NCI-H460 (cell line): ENCODE data around the gene DISC1. TPM values are rescaled to one million over a fixed set of nuclear protein-coding genes. Genes with fewer than 3 reads are reported as not detected.
A peak's percentile ranks its signal among the peaks of the same experiment; 100 is the strongest.
"Not testable (repeated sequence)": the region's sequence is repeated elsewhere in the genome, so short reads cannot be mapped to it uniquely, and the experiment has no call there.

ENCODE experiments used
- DNase-seq: peaks from one replicate; pipeline ENCODE4 v3.0.0-alpha.2; 2016; ENCODE audit warnings: low read depth; ENCODE audit errors: extremely low read depth
- total RNA-seq: library from RNA; depleted of rRNA; stranded (reverse); fragments of >200 nt; shearing (Covaris generic); gene quantifications from 2 replicates; pipeline ENCODE4 v1.2.3, GENCODE V29; 2014

Gene DISC1
- total RNA-seq, 1 experiment from 2014 or later = 1.3 TPM

- no peak for DNase-seq
Observed at GRCh38 chr1:231666937-231667608, 40.5 kb downstream of the DISC1 start.

GRCh38 chr1:231667896-231668506, 41.4 kb downstream of the DISC1 start:
- no peak for DNase-seq

- DNase-seq = no peak
Observed at GRCh38 chr1:231668826-231669225, 42.2 kb downstream of the DISC1 start.

- DNase-seq = not testable (repeated sequence)
Observed at GRCh38 chr1:231669864-231670621, 43.5 kb downstream of the DISC1 start.

DNA sequence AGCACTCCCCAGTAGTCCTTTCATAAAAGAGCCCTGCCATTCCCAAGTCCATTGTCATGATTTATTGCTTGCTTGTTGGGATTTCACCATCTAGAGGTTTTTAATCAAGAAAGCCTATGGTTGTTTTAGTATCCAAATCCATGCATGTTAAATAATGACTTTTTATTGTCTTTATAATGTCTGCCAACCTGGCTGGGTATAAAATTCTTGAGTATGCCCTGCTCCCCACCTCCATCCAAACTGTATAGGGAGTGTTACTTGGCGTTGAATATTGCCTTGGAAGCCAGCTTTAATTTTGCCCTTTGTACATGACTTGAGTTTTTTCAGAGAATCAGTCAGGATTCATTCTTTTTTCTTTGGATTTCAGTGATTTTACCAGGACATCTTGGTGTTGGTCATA, 44.2 kb downstream of the DISC1 start:
- no peak for DNase-seq

GRCh38 chr1:231674575-231674974, 48.0 kb downstream of the DISC1 start:
- DNase-seq = no peak

GRCh38 chr1:231676487-231676886, 49.9 kb downstream of the DISC1 start:
- no peak for DNase-seq

DNA sequence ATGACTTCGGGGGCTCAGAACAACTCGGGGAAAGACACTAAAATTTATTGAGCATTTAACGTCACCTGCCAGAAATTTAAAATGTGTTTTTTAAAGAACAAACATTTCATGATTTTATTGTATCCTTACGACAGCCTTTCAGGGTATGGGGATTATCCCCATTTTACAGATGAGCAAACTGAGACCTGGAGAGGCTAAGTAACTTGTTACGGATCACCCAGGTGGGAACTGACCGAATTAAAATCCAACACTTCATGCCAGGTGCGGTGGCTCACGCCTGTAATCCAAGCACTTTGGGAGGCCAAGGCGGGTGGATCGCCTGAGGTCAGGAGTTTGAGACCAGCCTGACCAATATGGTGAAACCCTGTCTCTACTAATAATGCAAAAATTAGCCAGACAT, 50.9 kb downstream of the DISC1 start:
- DNase-seq = no peak

DNA sequence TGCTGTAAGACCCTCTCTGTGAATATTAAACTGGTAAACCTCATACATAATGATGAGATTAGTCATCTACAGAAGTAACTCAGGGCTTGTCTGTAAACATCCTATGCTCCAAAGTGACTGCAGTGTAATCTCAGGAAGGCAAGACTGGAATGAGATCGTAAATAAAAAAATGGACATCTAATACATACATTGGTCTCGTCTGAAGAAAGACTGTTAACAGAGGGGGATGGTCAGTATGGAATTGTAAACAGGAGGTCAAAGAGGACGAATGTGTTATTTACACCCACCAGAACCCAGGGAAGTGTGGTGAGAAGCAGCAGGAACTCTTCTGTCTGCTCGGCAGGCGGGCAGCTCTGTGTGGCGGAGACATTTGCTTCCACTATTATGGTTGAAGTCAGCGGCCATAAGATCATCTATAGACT, 51.4 kb downstream of the DISC1 start:
- DNase-seq = no peak

DNA sequence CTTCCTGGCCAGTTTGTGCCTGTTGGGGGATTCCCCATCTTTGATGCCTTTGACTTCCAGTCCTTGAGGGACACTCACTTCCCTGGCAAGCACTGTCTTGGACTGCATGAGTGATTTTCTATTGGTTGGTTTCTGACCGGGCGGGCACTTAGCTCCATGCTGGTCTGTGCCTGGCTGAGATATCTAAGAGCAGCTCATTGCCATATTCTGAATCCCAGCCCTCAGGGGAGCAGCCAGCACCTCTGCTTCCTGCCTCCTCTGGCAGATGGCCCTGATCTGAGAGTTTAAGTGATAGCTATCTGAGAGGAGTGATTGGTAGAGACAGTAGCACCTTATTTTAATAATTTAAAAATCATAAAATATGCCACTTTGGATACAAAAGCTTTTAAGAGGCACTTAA, 52.5 kb downstream of the DISC1 start:
- no peak for DNase-seq

DNA sequence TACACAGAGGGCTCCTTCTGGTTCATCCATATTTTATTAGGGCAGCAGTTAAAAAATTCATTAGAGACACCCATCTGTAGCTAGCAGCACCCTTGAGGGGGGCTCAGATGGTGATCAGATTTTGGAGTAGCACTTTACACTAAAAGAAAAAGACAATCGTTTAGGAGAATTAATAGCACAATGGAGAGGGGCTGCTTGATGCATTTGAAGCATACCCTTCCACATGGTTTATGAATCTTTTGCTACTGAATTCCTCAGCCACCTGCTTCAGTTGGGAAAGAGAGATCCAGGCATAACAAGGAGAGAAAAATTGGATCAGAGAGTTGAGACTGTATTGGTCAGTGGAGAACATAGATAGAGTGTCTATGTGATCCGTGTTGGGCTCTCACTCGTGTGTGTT, 54.4 kb downstream of the DISC1 start:
- no peak for DNase-seq

- no peak for DNase-seq
Observed at GRCh38 chr1:231682779-231683178, 56.2 kb downstream of the DISC1 start.

DNA sequence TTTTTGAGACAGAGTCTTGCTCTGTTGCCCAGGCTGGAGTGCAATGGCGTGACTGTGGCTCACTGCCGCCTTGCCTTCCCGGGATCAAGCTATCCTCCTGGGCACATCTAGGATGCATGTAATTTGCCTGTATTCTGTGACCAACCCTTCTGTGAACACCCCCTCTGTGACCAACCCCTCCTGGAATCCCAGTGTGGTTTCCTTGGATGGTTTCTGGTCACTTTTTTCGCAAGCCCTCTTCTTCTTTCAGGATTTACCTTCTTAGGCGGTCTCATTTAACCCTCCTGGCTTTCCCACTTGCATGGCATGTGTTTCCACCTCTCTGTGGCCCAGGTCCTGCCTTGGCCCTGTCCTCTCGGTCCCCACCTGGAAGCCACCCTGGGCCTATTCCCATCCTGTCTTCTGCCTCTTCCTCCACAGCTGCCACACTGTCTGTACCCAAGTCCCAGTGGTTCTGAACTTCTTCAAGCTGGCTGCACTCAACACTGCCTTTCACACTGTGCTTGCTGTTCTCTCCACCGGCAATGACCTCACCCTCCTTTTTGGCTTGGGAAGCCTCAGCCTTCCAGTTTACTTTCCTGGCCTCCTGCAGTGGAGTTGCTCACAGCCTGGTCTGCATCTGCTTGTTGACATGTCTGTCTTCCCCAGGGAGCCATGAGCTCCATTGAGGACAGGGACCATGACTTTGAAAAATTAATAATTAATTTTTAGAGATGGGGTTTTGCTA, 57.0 kb downstream of the DISC1 start:
- no peak for DNase-seq

GRCh38 chr1:231684356-231685244, 58.0 kb downstream of the DISC1 start:
- DNase-seq = no peak

GRCh38 chr1:231686384-231686783, 59.8 kb downstream of the DISC1 start:
- no peak for DNase-seq

GRCh38 chr1:231688989-231689388, 62.4 kb downstream of the DISC1 start:
- DNase-seq = no peak

GRCh38 chr1:231690059-231690458, 63.5 kb downstream of the DISC1 start:
- DNase-seq = no peak

GRCh38 chr1:231691618-231692259, 65.1 kb downstream of the DISC1 start:
- peak; percentile 46 for DNase-seq

DNA sequence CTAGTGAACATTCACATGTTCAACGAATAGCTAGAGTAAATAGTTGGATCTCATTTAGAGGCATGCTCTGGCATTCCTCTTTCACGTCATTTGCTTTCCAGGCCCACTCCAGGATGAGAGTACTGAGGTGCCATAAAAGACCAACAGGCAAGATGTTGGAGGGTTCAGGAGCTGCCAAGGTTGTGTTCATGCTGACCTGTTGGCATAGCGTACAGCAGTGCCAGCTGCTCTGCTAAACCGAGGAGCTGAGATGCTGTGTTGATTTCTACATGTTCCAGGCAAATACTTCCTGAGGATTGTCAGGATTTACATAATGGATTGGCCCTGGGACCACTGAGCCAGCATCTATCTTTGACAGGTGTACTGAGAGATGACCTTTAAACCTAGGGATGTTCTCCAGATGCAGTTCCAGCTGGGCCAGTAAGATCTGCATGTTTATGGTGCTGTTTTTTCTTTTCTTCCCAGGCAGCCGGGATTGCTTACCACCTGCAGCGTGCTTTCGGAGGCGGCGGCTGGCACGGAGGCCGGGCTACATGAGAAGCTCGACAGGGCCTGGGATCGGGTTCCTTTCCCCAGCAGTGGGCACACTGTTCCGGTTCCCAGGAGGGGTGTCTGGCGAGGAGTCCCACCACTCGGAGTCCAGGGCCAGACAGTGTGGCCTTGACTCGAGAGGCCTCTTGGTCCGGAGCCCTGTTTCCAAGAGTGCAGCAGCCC, 66.9 kb downstream of the DISC1 start:
- no peak for DNase-seq
